ENCODE measurements around the gene NCSTN. TPM values are rescaled to one million over a fixed set of nuclear protein-coding genes. Genes with fewer than 3 reads are reported as not detected.

NCSTN gene
- total and polyA plus RNA-seq, 10 of the 15 experiments (the other 5 are each of a cell fraction or from before 2014, with no cell fraction given), result 33.3 to 88.2 (median 60.4) TPM

GRCh38 chr1:160394673-160395072 is 51.5 kb downstream of the NCSTN start (continued):
- TF ChIP-seq ZNF592 (IDR thresholded peaks at IDR 0.05) (no peak), ZNF384 (IDR thresholded peaks at IDR 0.05; ENCODE audit: borderline replicate concordance, low read depth, low read length) (no peak)

- no peak overlapping the region for H3K4me3 ChIP-seq
- ChIA-PET POLR2A (no interaction called here), RAD21 (ENCODE audit: unreplicated experiment) (no interaction called here), CTCF (interaction anchor here (0.9 to 3.1 kb wide), 5 partner anchors 18 to 204 kb away, joined by 3 to 15 read pairs (median 3); no protein-coding TSS in a partner anchor), SMC1A (ENCODE audit: uncharacterized antibody, unreplicated experiment) (interaction anchor here (0.8 to 1.3 kb wide), 2 partner anchors 11 to 176 kb away, joined by 3 read pairs; no protein-coding TSS in a partner anchor)
- H3K27me3 ChIP-seq (replicated peaks in 1 of 2; ENCODE audit: control insufficient read depth in 2 of 2, insufficient read depth in 2 of 2, low read length in 1 of 2), result peaks cover 0 to 4% of the 10 kb centered on the region in 2 experiments; a peak in 3 of 4 replicates
- no TSS peak for BruUV-seq (replicated peaks)
- intact Hi-C loops (cut with micrococcal nuclease; ENCODE audit: unreplicated experiment), result no loop called here
- no peak overlapping the region for H2AFZ ChIP-seq (ENCODE audit: control insufficient read depth, low read depth, low read length)
- no peak for DNase-seq (ENCODE audit: low read depth, low spot score)
- H3K9ac ChIP-seq (ENCODE audit: control insufficient read depth, insufficient read depth, low read length), result no peak overlapping the region
- in situ Hi-C loops (cut with MboI), result no loop called here
- FAIRE-seq, result no peak
- no peaks in the 10 kb centered on the region for H3K79me2 ChIP-seq (ENCODE audit: control insufficient read depth, insufficient read depth, low read length)
- H3K4me2 ChIP-seq (ENCODE audit: control insufficient read depth, insufficient read depth), result no peak overlapping the region
- WGBS (ENCODE audit: insufficient coverage, insufficient replicate concordance, low lambda C conversion rate, missing lambda C conversion rate), result 0% methylated on average over 1 of the region's 1 CpG
- no peaks in the 10 kb centered on the region for H4K20me1 ChIP-seq (ENCODE audit: control insufficient read depth, insufficient read depth)
- no peak overlapping the region for H3K27ac ChIP-seq (ENCODE audit: control insufficient read depth, insufficient read depth)
- no peaks in the 10 kb centered on the region for H3K36me3 ChIP-seq (ENCODE audit: control insufficient read depth in 2 of 2, insufficient read depth in 2 of 2, low read length in 1 of 2)
- H3K4me1 ChIP-seq (ENCODE audit: control insufficient read depth, insufficient read depth, low read length), result no peaks in the 10 kb centered on the region
- ATAC-seq, result no peak; the same call in 2 of the 3 replicates
- no peaks in the 10 kb centered on the region for H3K9me3 ChIP-seq (replicated peaks; ENCODE audit: control insufficient read depth, insufficient read depth, low read length)
- TF ChIP-seq NR2F1 (conservative IDR thresholded peaks at IDR 0.05) (no peak), CUX1 (IDR thresholded peaks at IDR 0.05; ENCODE audit: insufficient replicate concordance, low read depth, low read length) (no peak), ZNF687 (IDR thresholded peaks at IDR 0.05) (no peak)
Observed at GRCh38 chr1:160397651-160398050, 54.5 kb downstream of the NCSTN start.

Data from GM12878 (cell line).